H9 (cell line): ENCODE data around the gene ZG16. TPM values are rescaled to one million over a fixed set of nuclear protein-coding genes. Genes with fewer than 3 reads are reported as not detected.

ENCODE experiments used
- DNase-seq: peaks from one replicate; pipeline ENCODE4 v3.0.0-alpha.2; 2017
- H2AFZ ChIP-seq: one replicate; pipeline ENCODE4 v1.6.1; 2013; ENCODE audit warnings: mild to moderate bottlenecking, low read length, control low read depth, moderate library complexity
- H2AK5ac ChIP-seq: 2 replicates; pipeline ENCODE4 v1.6.1; 2013; ENCODE audit warnings: low read length, control low read depth, mixed read lengths; ENCODE audit not compliant: insufficient read length
- H2BK120ac ChIP-seq: one replicate; pipeline ENCODE4 v1.6.1; 2013; ENCODE audit warnings: low read depth, mild to moderate bottlenecking, low read length, control low read depth, inconsistent platforms; ENCODE audit not compliant: poor library complexity, severe bottlenecking
- H2BK12ac ChIP-seq: 2 replicates; pipeline ENCODE4 v1.6.1; 2013; ENCODE audit warnings: low read length, control low read depth, mixed read lengths, low read depth; ENCODE audit not compliant: insufficient read length
- H2BK15ac ChIP-seq: 2 replicates; pipeline ENCODE4 v1.6.1; 2013; ENCODE audit warnings: low read depth, low read length, control low read depth
- H2BK20ac ChIP-seq: one replicate; pipeline ENCODE4 v1.6.1; 2013; ENCODE audit warnings: low read depth, mild to moderate bottlenecking, low read length, control low read depth, inconsistent platforms; ENCODE audit not compliant: poor library complexity, severe bottlenecking
- H2BK5ac ChIP-seq: 2 replicates; pipeline ENCODE4 v1.6.1; 2013; ENCODE audit warnings: low read length, control low read depth, mixed read lengths; ENCODE audit not compliant: insufficient read length
- H3K14ac ChIP-seq: 2 replicates; pipeline ENCODE4 v1.6.1; 2013; ENCODE audit warnings: low read length, control low read depth; ENCODE audit not compliant: insufficient read depth
- H3K18ac ChIP-seq: 2 replicates; pipeline ENCODE4 v1.6.1; 2013; ENCODE audit warnings: low read depth, mild to moderate bottlenecking, mixed read lengths, low read length, control low read depth; ENCODE audit not compliant: insufficient read length
- H3K23ac ChIP-seq: 2 replicates; pipeline ENCODE4 v1.6.1; 2013; ENCODE audit warnings: low read length, control low read depth, mixed read lengths, low read depth; ENCODE audit not compliant: insufficient read length
- H3K23me2 ChIP-seq: 2 replicates; pipeline ENCODE4 v1.6.1; 2013; ENCODE audit warnings: low read depth, mild to moderate bottlenecking, mixed read lengths, low read length, control low read depth; ENCODE audit not compliant: insufficient read length, poor library complexity, severe bottlenecking
- H3K27ac ChIP-seq: 2 replicates; pipeline ENCODE4 v1.5.1; 2013; ENCODE audit warnings: low read length, control low read depth, mixed read lengths, low read depth; ENCODE audit not compliant: insufficient read length
- H3K27me3 ChIP-seq: 2 replicates; pipeline ENCODE4 v1.6.1; 2013; ENCODE audit warnings: low read length, control low read depth, inconsistent platforms; ENCODE audit not compliant: insufficient read depth
- H3K4ac ChIP-seq: 2 replicates; pipeline ENCODE4 v1.6.1; 2013; ENCODE audit warnings: low read depth, mild to moderate bottlenecking, control low read depth, inconsistent platforms, low read length, moderate library complexity
- H3K4me1 ChIP-seq: 2 replicates; pipeline ENCODE4 v1.6.1; 2013; ENCODE audit warnings: low read length, control low read depth, inconsistent platforms; ENCODE audit not compliant: insufficient read depth
- H3K4me2 ChIP-seq: 2 replicates; pipeline ENCODE4 v1.6.1; 2013; ENCODE audit warnings: low read length, control low read depth, mixed read lengths; ENCODE audit not compliant: insufficient read length, insufficient read depth
- H3K56ac ChIP-seq: 2 replicates; pipeline ENCODE4 v1.6.1; 2013; ENCODE audit warnings: low read depth, mild to moderate bottlenecking, mixed read lengths, low read length, control low read depth; ENCODE audit not compliant: insufficient read length
- H3K79me1 ChIP-seq: 2 replicates; pipeline ENCODE4 v1.6.1; 2013; ENCODE audit warnings: low read depth, mild to moderate bottlenecking, moderate library complexity, low read length, control low read depth, inconsistent platforms; ENCODE audit not compliant: insufficient read depth, poor library complexity, severe bottlenecking
- H3K79me2 ChIP-seq: 2 replicates; pipeline ENCODE4 v1.6.1; 2013; ENCODE audit warnings: low read length, control low read depth, inconsistent platforms; ENCODE audit not compliant: insufficient read depth
- H3K9ac ChIP-seq: 2 replicates; pipeline ENCODE4 v1.6.1; 2013; ENCODE audit warnings: low read length, control low read depth, mixed read lengths; ENCODE audit not compliant: insufficient read length; ENCODE audit errors: extremely low read depth
- H3K9me3 ChIP-seq: one replicate; pipeline ENCODE4 v1.6.1; 2013; ENCODE audit warnings: low read depth, low read length, inconsistent platforms; ENCODE audit not compliant: control insufficient read depth
- H3T11ph ChIP-seq: one replicate; pipeline ENCODE4 v1.6.1; 2013; ENCODE audit warnings: mild to moderate bottlenecking, low read length, control low read depth, inconsistent platforms
- H4K20me1 ChIP-seq: one replicate; pipeline ENCODE4 v1.6.1; 2013; ENCODE audit not compliant: control insufficient read depth, insufficient read length, insufficient read depth
- H4K5ac ChIP-seq: 2 replicates; pipeline ENCODE4 v1.6.1; 2013; ENCODE audit warnings: low read depth, mild to moderate bottlenecking, mixed read lengths, low read length, control low read depth; ENCODE audit not compliant: insufficient read length
- H4K8ac ChIP-seq: replicated peaks from 2 replicates; pipeline ENCODE4 v1.6.1; 2013; ENCODE audit warnings: low read length, control low read depth, mixed read lengths, low read depth; ENCODE audit not compliant: insufficient read length
- H4K91ac ChIP-seq: 2 replicates; pipeline ENCODE4 v1.6.1; 2013; ENCODE audit warnings: low read depth, mild to moderate bottlenecking, moderate library complexity, mixed read lengths, low read length, control low read depth; ENCODE audit not compliant: insufficient read length
- H3K27ac Mint-ChIP-seq, 3 experiments: 2 replicates in 2 of 3; 3 replicates in 1 of 3; pipeline ENCODE4 v1.8.0; 2020 to 2021; ENCODE audit warnings: mixed read lengths in 3 of 3, mild to moderate bottlenecking in 1 of 3, moderate library complexity in 1 of 3
- H3K27me3 Mint-ChIP-seq: 2 replicates; pipeline ENCODE4 v1.8.0; 2021; ENCODE audit warnings: low read depth, mild to moderate bottlenecking, moderate library complexity, mixed read lengths
- H3K36me3 Mint-ChIP-seq, 3 experiments: 2 replicates in 2 of 3; 3 replicates in 1 of 3; pipeline ENCODE4 v1.8.0; 2020 to 2021; ENCODE audit warnings: low read depth in 3 of 3, mixed read lengths in 3 of 3; ENCODE audit not compliant: insufficient read depth in 1 of 3
- H3K4me1 Mint-ChIP-seq, 2 experiments: 2 replicates each; pipeline ENCODE4 v1.8.0; 2020; ENCODE audit warnings: mixed read lengths in 2 of 2
- H3K4me3 Mint-ChIP-seq, 2 experiments: 2 replicates in 1 of 2; 3 replicates in 1 of 2; pipeline ENCODE4 v1.8.0; 2020 to 2021; ENCODE audit warnings: mild to moderate bottlenecking in 2 of 2, mixed read lengths in 2 of 2, moderate library complexity in 1 of 2
- H3K9me3 Mint-ChIP-seq, 2 experiments: 2 replicates in 1 of 2; 3 replicates in 1 of 2; pipeline ENCODE4 v1.8.0; 2020; ENCODE audit warnings: mild to moderate bottlenecking in 2 of 2, mixed read lengths in 2 of 2, moderate library complexity in 1 of 2
- WGBS: extraction: QIAGEN DNeasy Blood & Tissue Kit; methylation state at CpG from one replicate; pipeline ENCODE4 v1.1.7; 2013; ENCODE audit warnings: missing lambda C conversion rate, low lambda C conversion rate, mixed read lengths; ENCODE audit not compliant: insufficient read length; ENCODE audit errors: extremely low coverage; 5-methylcytosine and 5-hydroxymethylcytosine counted together
- total RNA-seq: library from RNA; stranded (reverse); gene quantifications from 2 replicates; pipeline ENCODE4 v1.2.1, GENCODE V29; 2021
- TF ChIP-seq, protein P1 (sequence below): fragments of 200-600 bp; sonication (generic); conservative IDR thresholded peaks from 3 replicates; pipeline ENCODE4 v1.8.0; 2021; ENCODE audit warnings: antibody characterized with exemption, mild to moderate bottlenecking

ZG16 gene
- total RNA-seq, 1 experiment from 2014 or later, result not detected

DNA sequence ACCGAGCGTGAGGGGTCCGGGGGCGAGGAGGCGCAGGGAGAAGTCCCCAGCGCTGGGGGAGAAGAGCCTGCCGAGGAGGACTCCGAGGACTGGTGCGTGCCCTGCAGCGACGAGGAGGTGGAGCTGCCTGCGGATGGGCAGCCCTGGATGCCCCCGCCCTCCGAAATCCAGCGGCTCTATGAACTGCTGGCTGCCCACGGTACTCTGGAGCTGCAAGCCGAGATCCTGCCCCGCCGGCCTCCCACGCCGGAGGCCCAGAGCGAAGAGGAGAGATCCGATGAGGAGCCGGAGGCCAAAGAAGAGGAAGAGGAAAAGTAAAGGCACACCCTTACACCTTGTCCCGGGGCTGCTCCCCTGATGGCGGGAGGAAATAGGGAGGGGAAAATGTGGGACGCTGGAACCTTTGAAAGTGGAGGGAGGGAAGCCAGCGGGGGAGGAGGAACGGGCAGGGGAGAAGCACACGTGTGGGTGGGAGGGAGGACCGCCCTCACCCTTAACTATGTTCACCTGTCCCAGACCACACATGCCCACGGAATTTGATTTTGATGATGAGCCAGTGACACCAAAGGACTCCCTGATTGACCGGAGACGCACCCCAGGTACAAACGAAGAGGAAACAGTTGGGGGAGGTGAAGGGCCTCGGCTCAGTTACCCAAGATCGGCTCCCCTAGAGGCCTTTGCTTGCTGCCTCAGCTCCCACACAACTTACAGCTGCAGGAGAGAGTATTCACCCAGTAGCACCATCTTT is 38.8 kb downstream of the ZG16 start:
- no CpG with 5 or more reads among the region's 37 CpGs for WGBS
- Histone ChIP-seq H3T11ph (no peak overlapping the region), H3K18ac (peak overlapping the region; percentile 19), H3K9ac (peak overlapping the region; percentile 58), H4K8ac (no peak overlapping the region), H3K4ac (no peak overlapping the region), H3K27me3 (no peaks in the 10 kb centered on the region), H2AK5ac (no peak overlapping the region), H4K20me1 (no peaks in the 10 kb centered on the region), H3K79me2 (no peaks in the 10 kb centered on the region; the same call in 1 of the 2 replicates), H3K14ac (peak overlapping the region; percentile 22; the same call in 1 of the 2 replicates), H3K56ac (no peak overlapping the region), H3K4me2 (peak overlapping the region; percentile 59), H4K5ac (no peak overlapping the region), H3K23ac (no peak overlapping the region), H2BK12ac (no peak overlapping the region), H4K91ac (no peak overlapping the region), H3K23me2 (peaks cover 29% of the 10 kb centered on the region), H2AFZ (no peak overlapping the region), H3K9me3 (no peaks in the 10 kb centered on the region), H2BK20ac (no peak overlapping the region), H3K4me1 (peaks cover 6% of the 10 kb centered on the region; the same call in 1 of the 2 replicates), H2BK5ac (no peak overlapping the region), H3K79me1 (no peaks in the 10 kb centered on the region), H3K27ac (no peak overlapping the region), H2BK120ac (no peak overlapping the region), H2BK15ac (no peak overlapping the region)
- Mint-ChIP-seq H3K36me3 (peaks cover 24 to 38% (median 35%) of the 10 kb centered on the region in 3 experiments), H3K27ac (peak overlapping the region; percentile 85 to 95 (median 89)), H3K4me1 (peaks cover 52 to 58% of the 10 kb centered on the region in 2 experiments), H3K9me3 (no peaks in the 10 kb centered on the region; a peak in 1 of 5 replicates), H3K27me3 (no peaks in the 10 kb centered on the region; the same call in none of the 2 replicates), H3K4me3 (peak overlapping the region; percentile 93 to 96)
- TF ChIP-seq, protein P1, sequence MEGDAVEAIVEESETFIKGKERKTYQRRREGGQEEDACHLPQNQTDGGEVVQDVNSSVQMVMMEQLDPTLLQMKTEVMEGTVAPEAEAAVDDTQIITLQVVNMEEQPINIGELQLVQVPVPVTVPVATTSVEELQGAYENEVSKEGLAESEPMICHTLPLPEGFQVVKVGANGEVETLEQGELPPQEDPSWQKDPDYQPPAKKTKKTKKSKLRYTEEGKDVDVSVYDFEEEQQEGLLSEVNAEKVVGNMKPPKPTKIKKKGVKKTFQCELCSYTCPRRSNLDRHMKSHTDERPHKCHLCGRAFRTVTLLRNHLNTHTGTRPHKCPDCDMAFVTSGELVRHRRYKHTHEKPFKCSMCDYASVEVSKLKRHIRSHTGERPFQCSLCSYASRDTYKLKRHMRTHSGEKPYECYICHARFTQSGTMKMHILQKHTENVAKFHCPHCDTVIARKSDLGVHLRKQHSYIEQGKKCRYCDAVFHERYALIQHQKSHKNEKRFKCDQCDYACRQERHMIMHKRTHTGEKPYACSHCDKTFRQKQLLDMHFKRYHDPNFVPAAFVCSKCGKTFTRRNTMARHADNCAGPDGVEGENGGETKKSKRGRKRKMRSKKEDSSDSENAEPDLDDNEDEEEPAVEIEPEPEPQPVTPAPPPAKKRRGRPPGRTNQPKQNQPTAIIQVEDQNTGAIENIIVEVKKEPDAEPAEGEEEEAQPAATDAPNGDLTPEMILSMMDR, result peak; percentile 42; the same call in 2 of the 3 replicates
- peak; percentile 67 for DNase-seq
